H9 (cell line): ENCODE measurements around the gene ENO4. TPM values are rescaled to one million over a fixed set of nuclear protein-coding genes. Genes with fewer than 3 reads are reported as not detected.

ENCODE experiments used
- DNase-seq: peaks from one replicate; pipeline ENCODE4 v3.0.0-alpha.2; 2017
- H2AFZ ChIP-seq: one replicate; pipeline ENCODE4 v1.6.1; 2013; ENCODE audit warnings: mild to moderate bottlenecking, low read length, control low read depth, moderate library complexity
- H2AK5ac ChIP-seq: 2 replicates; pipeline ENCODE4 v1.6.1; 2013; ENCODE audit warnings: low read length, control low read depth, mixed read lengths; ENCODE audit not compliant: insufficient read length
- H2BK120ac ChIP-seq: one replicate; pipeline ENCODE4 v1.6.1; 2013; ENCODE audit warnings: low read depth, mild to moderate bottlenecking, low read length, control low read depth, inconsistent platforms; ENCODE audit not compliant: poor library complexity, severe bottlenecking
- H2BK12ac ChIP-seq: 2 replicates; pipeline ENCODE4 v1.6.1; 2013; ENCODE audit warnings: low read length, control low read depth, mixed read lengths, low read depth; ENCODE audit not compliant: insufficient read length
- H2BK15ac ChIP-seq: 2 replicates; pipeline ENCODE4 v1.6.1; 2013; ENCODE audit warnings: low read depth, low read length, control low read depth
- H2BK20ac ChIP-seq: one replicate; pipeline ENCODE4 v1.6.1; 2013; ENCODE audit warnings: low read depth, mild to moderate bottlenecking, low read length, control low read depth, inconsistent platforms; ENCODE audit not compliant: poor library complexity, severe bottlenecking
- H2BK5ac ChIP-seq: 2 replicates; pipeline ENCODE4 v1.6.1; 2013; ENCODE audit warnings: low read length, control low read depth, mixed read lengths; ENCODE audit not compliant: insufficient read length
- H3K14ac ChIP-seq: 2 replicates; pipeline ENCODE4 v1.6.1; 2013; ENCODE audit warnings: low read length, control low read depth; ENCODE audit not compliant: insufficient read depth
- H3K18ac ChIP-seq: 2 replicates; pipeline ENCODE4 v1.6.1; 2013; ENCODE audit warnings: low read depth, mild to moderate bottlenecking, mixed read lengths, low read length, control low read depth; ENCODE audit not compliant: insufficient read length
- H3K23ac ChIP-seq: 2 replicates; pipeline ENCODE4 v1.6.1; 2013; ENCODE audit warnings: low read length, control low read depth, mixed read lengths, low read depth; ENCODE audit not compliant: insufficient read length
- H3K23me2 ChIP-seq: 2 replicates; pipeline ENCODE4 v1.6.1; 2013; ENCODE audit warnings: low read depth, mild to moderate bottlenecking, mixed read lengths, low read length, control low read depth; ENCODE audit not compliant: insufficient read length, poor library complexity, severe bottlenecking
- H3K27ac ChIP-seq: 2 replicates; pipeline ENCODE4 v1.5.1; 2013; ENCODE audit warnings: low read length, control low read depth, mixed read lengths, low read depth; ENCODE audit not compliant: insufficient read length
- H3K27me3 ChIP-seq: 2 replicates; pipeline ENCODE4 v1.6.1; 2013; ENCODE audit warnings: low read length, control low read depth, inconsistent platforms; ENCODE audit not compliant: insufficient read depth
- H3K4ac ChIP-seq: 2 replicates; pipeline ENCODE4 v1.6.1; 2013; ENCODE audit warnings: low read depth, mild to moderate bottlenecking, control low read depth, inconsistent platforms, low read length, moderate library complexity
- H3K4me1 ChIP-seq: 2 replicates; pipeline ENCODE4 v1.6.1; 2013; ENCODE audit warnings: low read length, control low read depth, inconsistent platforms; ENCODE audit not compliant: insufficient read depth
- H3K4me2 ChIP-seq: 2 replicates; pipeline ENCODE4 v1.6.1; 2013; ENCODE audit warnings: low read length, control low read depth, mixed read lengths; ENCODE audit not compliant: insufficient read length, insufficient read depth
- H3K56ac ChIP-seq: 2 replicates; pipeline ENCODE4 v1.6.1; 2013; ENCODE audit warnings: low read depth, mild to moderate bottlenecking, mixed read lengths, low read length, control low read depth; ENCODE audit not compliant: insufficient read length
- H3K79me1 ChIP-seq: 2 replicates; pipeline ENCODE4 v1.6.1; 2013; ENCODE audit warnings: low read depth, mild to moderate bottlenecking, moderate library complexity, low read length, control low read depth, inconsistent platforms; ENCODE audit not compliant: insufficient read depth, poor library complexity, severe bottlenecking
- H3K79me2 ChIP-seq: 2 replicates; pipeline ENCODE4 v1.6.1; 2013; ENCODE audit warnings: low read length, control low read depth, inconsistent platforms; ENCODE audit not compliant: insufficient read depth
- H3K9ac ChIP-seq: 2 replicates; pipeline ENCODE4 v1.6.1; 2013; ENCODE audit warnings: low read length, control low read depth, mixed read lengths; ENCODE audit not compliant: insufficient read length; ENCODE audit errors: extremely low read depth
- H3K9me3 ChIP-seq: one replicate; pipeline ENCODE4 v1.6.1; 2013; ENCODE audit warnings: low read depth, low read length, inconsistent platforms; ENCODE audit not compliant: control insufficient read depth
- H3T11ph ChIP-seq: one replicate; pipeline ENCODE4 v1.6.1; 2013; ENCODE audit warnings: mild to moderate bottlenecking, low read length, control low read depth, inconsistent platforms
- H4K20me1 ChIP-seq: one replicate; pipeline ENCODE4 v1.6.1; 2013; ENCODE audit not compliant: control insufficient read depth, insufficient read length, insufficient read depth
- H4K5ac ChIP-seq: 2 replicates; pipeline ENCODE4 v1.6.1; 2013; ENCODE audit warnings: low read depth, mild to moderate bottlenecking, mixed read lengths, low read length, control low read depth; ENCODE audit not compliant: insufficient read length
- H4K8ac ChIP-seq: replicated peaks from 2 replicates; pipeline ENCODE4 v1.6.1; 2013; ENCODE audit warnings: low read length, control low read depth, mixed read lengths, low read depth; ENCODE audit not compliant: insufficient read length
- H4K91ac ChIP-seq: 2 replicates; pipeline ENCODE4 v1.6.1; 2013; ENCODE audit warnings: low read depth, mild to moderate bottlenecking, moderate library complexity, mixed read lengths, low read length, control low read depth; ENCODE audit not compliant: insufficient read length
- H3K27ac Mint-ChIP-seq, 3 experiments: 2 replicates in 2 of 3; 3 replicates in 1 of 3; pipeline ENCODE4 v1.8.0; 2020 to 2021; ENCODE audit warnings: mixed read lengths in 3 of 3, mild to moderate bottlenecking in 1 of 3, moderate library complexity in 1 of 3
- H3K27me3 Mint-ChIP-seq: 2 replicates; pipeline ENCODE4 v1.8.0; 2021; ENCODE audit warnings: low read depth, mild to moderate bottlenecking, moderate library complexity, mixed read lengths
- H3K36me3 Mint-ChIP-seq, 3 experiments: 2 replicates in 2 of 3; 3 replicates in 1 of 3; pipeline ENCODE4 v1.8.0; 2020 to 2021; ENCODE audit warnings: low read depth in 3 of 3, mixed read lengths in 3 of 3; ENCODE audit not compliant: insufficient read depth in 1 of 3
- H3K4me1 Mint-ChIP-seq, 2 experiments: 2 replicates each; pipeline ENCODE4 v1.8.0; 2020; ENCODE audit warnings: mixed read lengths in 2 of 2
- H3K4me3 Mint-ChIP-seq, 2 experiments: 2 replicates in 1 of 2; 3 replicates in 1 of 2; pipeline ENCODE4 v1.8.0; 2020 to 2021; ENCODE audit warnings: mild to moderate bottlenecking in 2 of 2, mixed read lengths in 2 of 2, moderate library complexity in 1 of 2
- H3K9me3 Mint-ChIP-seq, 2 experiments: 2 replicates in 1 of 2; 3 replicates in 1 of 2; pipeline ENCODE4 v1.8.0; 2020; ENCODE audit warnings: mild to moderate bottlenecking in 2 of 2, mixed read lengths in 2 of 2, moderate library complexity in 1 of 2
- CTCF ChIP-seq: fragments of 200-600 bp; sonication (generic); conservative IDR thresholded peaks from 3 replicates; pipeline ENCODE4 v1.8.0; 2021; ENCODE audit warnings: antibody characterized with exemption, mild to moderate bottlenecking
- WGBS: extraction: QIAGEN DNeasy Blood & Tissue Kit; methylation state at CpG from one replicate; pipeline ENCODE4 v1.1.7; 2013; ENCODE audit warnings: missing lambda C conversion rate, low lambda C conversion rate, mixed read lengths; ENCODE audit not compliant: insufficient read length; ENCODE audit errors: extremely low coverage; 5-methylcytosine and 5-hydroxymethylcytosine counted together
- total RNA-seq: library from RNA; stranded (reverse); gene quantifications from 2 replicates; pipeline ENCODE4 v1.2.1, GENCODE V29; 2021

Gene ENO4
- total RNA-seq, 1 experiment from 2014 or later, result 0.26 TPM

GRCh38 chr10:116845823-116846222 lies 3.5 kb upstream of the ENO4 start:
- no peak overlapping the region for H2BK5ac ChIP-seq
- H3K27ac ChIP-seq, result no peak overlapping the region
- H3K27me3 ChIP-seq, result no peaks in the 10 kb centered on the region

More at GRCh38 chr10:116845823-116846222, 3.5 kb upstream of the ENO4 start:
- Histone ChIP-seq H3K23me2 (peaks cover 9% of the 10 kb centered on the region), H4K20me1 (no peaks in the 10 kb centered on the region), H3T11ph (no peak overlapping the region), H3K79me2 (no peaks in the 10 kb centered on the region), H2AFZ (no peak overlapping the region), H3K14ac (no peak overlapping the region), H2BK15ac (no peak overlapping the region), H3K79me1 (no peaks in the 10 kb centered on the region), H3K9me3 (no peaks in the 10 kb centered on the region), H2BK20ac (no peak overlapping the region), H2BK120ac (no peak overlapping the region), H4K91ac (no peak overlapping the region), H4K5ac (no peak overlapping the region), H3K4me2 (no peak overlapping the region), H3K23ac (no peak overlapping the region), H3K9ac (no peak overlapping the region), H3K4me1 (peaks cover 10% of the 10 kb centered on the region; the same call in 1 of the 2 replicates), H3K56ac (no peak overlapping the region), H2BK12ac (no peak overlapping the region), H3K18ac (no peak overlapping the region), H2AK5ac (no peak overlapping the region), H3K4ac (no peak overlapping the region), H4K8ac (no peak overlapping the region)
- Mint-ChIP-seq H3K36me3 (no peaks in the 10 kb centered on the region), H3K27ac (no peak overlapping the region), H3K4me1 (peaks cover 32 to 34% of the 10 kb centered on the region in 2 experiments), H3K9me3 (no peaks in the 10 kb centered on the region; a peak in 1 of 5 replicates), H3K4me3 (no peak overlapping the region), H3K27me3 (peaks cover 17% of the 10 kb centered on the region)
- DNase-seq, result no peak
- no CpG with 5 or more reads among the region's 2 CpGs for WGBS
- TF ChIP-seq CTCF, result no peak
